Suppressor macrophage treated with lipopolysaccharide for 1 hour (primary cell): ENCODE measurements around the gene SNX1.
"Not testable (repeated sequence)": the region's sequence is repeated elsewhere in the genome, so short reads cannot be mapped to it uniquely, and the experiment has no call there.

Source experiments
- DNase-seq, 3 donors: peaks; one replicate each; pipeline ENCODE4 v3.0.0-alpha.2; 2020 to 2022

SNX1 gene

GRCh38 chr15:64120322-64120721 is 24.5 kb downstream of the SNX1 start:
- DNase-seq = not testable (repeated sequence)

- DNase-seq = no peak
Observed at GRCh38 chr15:64121614-64122013, 25.8 kb downstream of the SNX1 start.

GRCh38 chr15:64122444-64122843 is 26.7 kb downstream of the SNX1 start:
- no peak for DNase-seq

GRCh38 chr15:64122936-64123351 is 27.2 kb downstream of the SNX1 start:
- no peak for DNase-seq

GRCh38 chr15:64125978-64126377 is 30.2 kb downstream of the SNX1 start:
- DNase-seq = no peak

- DNase-seq = no peak
Observed at GRCh38 chr15:64127521-64128270, 31.9 kb downstream of the SNX1 start.

GRCh38 chr15:64130159-64130558 is 34.4 kb downstream of the SNX1 start:
- no peak for DNase-seq

GRCh38 chr15:64131547-64131946 is 35.8 kb downstream of the SNX1 start:
- no peak for DNase-seq

- no peak for DNase-seq
Observed at GRCh38 chr15:64132217-64132616, 36.4 kb downstream of the SNX1 start.

- DNase-seq = no peak
Observed at GRCh38 chr15:64133623-64134344, 38.0 kb downstream of the SNX1 start.

GRCh38 chr15:64134345-64134829 is 38.6 kb downstream of the SNX1 start:
- no peak for DNase-seq

- no peak for DNase-seq
Observed at GRCh38 chr15:64136347-64136746, 40.6 kb downstream of the SNX1 start.

- no peak for DNase-seq
Observed at GRCh38 chr15:64137226-64137833, 41.5 kb downstream of the SNX1 start.

- DNase-seq = no peak
Observed at GRCh38 chr15:64138331-64138941, 42.7 kb downstream of the SNX1 start.

- no peak for DNase-seq
Observed at GRCh38 chr15:64141798-64142512, 46.2 kb downstream of the SNX1 start.

GRCh38 chr15:64143276-64143675 is 47.5 kb downstream of the SNX1 start:
- no peak for DNase-seq

- no peak for DNase-seq
Observed at GRCh38 chr15:64144192-64144564, 48.4 kb downstream of the SNX1 start.

GRCh38 chr15:64144565-64145281 is 48.9 kb downstream of the SNX1 start:
- no peak for DNase-seq

GRCh38 chr15:64146041-64146440 is 50.3 kb downstream of the SNX1 start:
- DNase-seq = no peak

GRCh38 chr15:64146520-64146884 is 50.7 kb downstream of the SNX1 start:
- DNase-seq = no peak

GRCh38 chr15:64146885-64147681 is 51.3 kb downstream of the SNX1 start:
- no peak for DNase-seq
